GM12878 (cell line): ENCODE results near the gene CTNNA2. TPM values are rescaled to one million over a fixed set of nuclear protein-coding genes. Genes with fewer than 3 reads are reported as not detected.

Experiments
- ATAC-seq: fragments of 200-7000 bp; cut with Tn5 transposase; 3 replicates; pipeline ENCODE4 v1.9.1; 2020; ENCODE audit warnings: mild to moderate bottlenecking, moderate library complexity
- BruUV-seq: library from RNA; stranded (reverse); fragments of 400-500 nt; replicated peaks from 2 replicates; lab custom pipeline; 2021; lab: Mats Ljungman, UMichigan
- CTCF ChIA-PET: fragments of 300-600 bp; sonication (Branson Sonifier 250); formaldehyde crosslinking; extraction: SDS; loops from one replicate; lab custom pipeline; 2021; ENCODE audit warnings: inconsistent platforms; lab: Yijun Ruan, JAX
- POLR2A ChIA-PET: fragments of 350-600 bp; formaldehyde crosslinking; extraction: SDS; loops from one replicate; lab custom pipeline; 2021; ENCODE audit warnings: inconsistent platforms; lab: Charles Lee
- RAD21 ChIA-PET: fragments of 300-600 bp; sonication (Branson Sonifier 250); formaldehyde crosslinking; loops from one replicate; lab custom pipeline; 2023; ENCODE audit warnings: antibody characterized with exemption; ENCODE audit not compliant: unreplicated experiment; lab: Charles Lee
- SMC1A ChIA-PET: fragments of 300-600 bp; sonication (Branson Sonifier 250); formaldehyde crosslinking; loops from one replicate; lab custom pipeline; 2023; ENCODE audit not compliant: unreplicated experiment, uncharacterized antibody; lab: Charles Lee
- DNase-seq: peaks from one replicate; pipeline ENCODE4 v3.0.0-alpha.2; 2011; ENCODE audit warnings: low read depth, low spot score
- FAIRE-seq: peaks from 3 replicates; lab custom pipeline; 2011; peaks lifted over from hg19 to GRCh38; lab: Jason Lieb, UNC
- H2AFZ ChIP-seq: 2 replicates; pipeline ENCODE4 v1.6.0; 2011; ENCODE audit warnings: low read depth, low read length, control low read depth; ENCODE audit not compliant: control insufficient read depth
- H3K27ac ChIP-seq: 2 replicates; pipeline ENCODE4 v1.5.1; 2011; ENCODE audit warnings: control low read depth; ENCODE audit not compliant: control insufficient read depth, insufficient read depth
- H3K27me3 ChIP-seq, 2 experiments: replicated peaks in 1 of 2; 2 replicates each; pipeline versions ENCODE4 v1.6.0 to v1.6.1; 2011; ENCODE audit warnings: low read length in 1 of 2; ENCODE audit not compliant: control insufficient read depth in 2 of 2, insufficient read depth in 2 of 2
- H3K36me3 ChIP-seq, 2 experiments: 2 replicates each; pipeline ENCODE4 v1.5.1; 2011; ENCODE audit warnings: low read length in 1 of 2; ENCODE audit not compliant: control insufficient read depth in 2 of 2, insufficient read depth in 2 of 2
- H3K4me1 ChIP-seq: 2 replicates; pipeline ENCODE4 v1.6.1; 2011; ENCODE audit warnings: mild to moderate bottlenecking, low read length, moderate library complexity, mixed read lengths; ENCODE audit not compliant: control insufficient read depth, insufficient read depth
- H3K4me2 ChIP-seq: 2 replicates; pipeline ENCODE4 v1.6.0; 2011; ENCODE audit warnings: control low read depth; ENCODE audit not compliant: control insufficient read depth, insufficient read depth
- H3K4me3 ChIP-seq: fragments of 200-600 bp; sonication (generic); 2 replicates; pipeline ENCODE4 v1.5.1; 2016
- H3K79me2 ChIP-seq: 2 replicates; pipeline ENCODE4 v1.6.0; 2011; ENCODE audit warnings: low read length; ENCODE audit not compliant: control insufficient read depth, insufficient read depth
- H3K9ac ChIP-seq: 2 replicates; pipeline ENCODE4 v1.8.0; 2011; ENCODE audit warnings: low read length, control low read depth, mixed read lengths; ENCODE audit not compliant: control insufficient read depth, insufficient read depth
- H3K9me3 ChIP-seq: replicated peaks from 3 replicates; pipeline ENCODE4 v1.5.1; 2011; ENCODE audit warnings: mild to moderate bottlenecking, low read length; ENCODE audit not compliant: control insufficient read depth, insufficient read depth
- H4K20me1 ChIP-seq: 2 replicates; pipeline ENCODE4 v1.6.0; 2011; ENCODE audit not compliant: control insufficient read depth, insufficient read depth
- BCLAF1 ChIP-seq: fragments of 450-650 bp; IDR thresholded peaks from 2 replicates; pipeline ENCODE4 v1.6.1; 2017; ENCODE audit warnings: antibody characterized with exemption, mild to moderate bottlenecking, moderate library complexity
- BHLHE40 ChIP-seq, 2 experiments: fragments of 450-650 bp in 1 of 2; IDR thresholded peaks; 2 replicates each; pipeline ENCODE4 v1.6.1; 2011 to 2017; ENCODE audit warnings: low read depth in 2 of 2, borderline replicate concordance in 1 of 2, improper control_type of control experiment in 1 of 2, low read length in 1 of 2, mild to moderate bottlenecking in 1 of 2
- GABPA ChIP-seq: IDR thresholded peaks from 2 replicates; pipeline ENCODE4 v1.6.1; 2014; ENCODE audit warnings: antibody characterized with exemption, low read depth, mild to moderate bottlenecking, inconsistent platforms
- NKRF ChIP-seq: fragments of 450-650 bp; conservative IDR thresholded peaks from 2 replicates; pipeline ENCODE4 v1.6.1; 2017; ENCODE audit warnings: mild to moderate bottlenecking, moderate library complexity
- POLR2A ChIP-seq: IDR thresholded peaks from 2 replicates; pipeline ENCODE4 v1.6.1; 2011; ENCODE audit warnings: low read depth, mild to moderate bottlenecking, low read length
- SMARCA5 ChIP-seq: fragments of 450-650 bp; IDR thresholded peaks from 2 replicates; pipeline ENCODE4 v1.6.1; 2017; ENCODE audit warnings: mild to moderate bottlenecking
- TCF3 ChIP-seq: IDR thresholded peaks from 2 replicates; pipeline ENCODE4 v1.6.1; 2012; ENCODE audit warnings: low read depth, mild to moderate bottlenecking, low read length, borderline replicate concordance; ENCODE audit not compliant: insufficient read depth
- ZBTB40 ChIP-seq: fragments of 450-650 bp; IDR thresholded peaks from 2 replicates; pipeline ENCODE4 v1.6.1; 2016; ENCODE audit warnings: mild to moderate bottlenecking, moderate library complexity, borderline replicate concordance
- WGBS: methylation state at CpG from one replicate; pipeline ENCODE4 v1.1.6; 2016; ENCODE audit warnings: low lambda C conversion rate; ENCODE audit not compliant: insufficient replicate concordance, insufficient coverage; ENCODE audit errors: missing lambda C conversion rate; 5-methylcytosine and 5-hydroxymethylcytosine counted together
- in situ Hi-C: fragments of 300-500 bp; cut with MboI; formaldehyde crosslinking; loops from 9 replicates; pipeline ENCODE4 v1.14.3; 2018; ENCODE audit warnings: mixed read lengths
- intact Hi-C: fragments of 100-400 bp; cut with micrococcal nuclease; formaldehyde crosslinking; loops from one replicate; pipeline ENCODE4 v1.14.2; 2022; ENCODE audit not compliant: unreplicated experiment
- polyA plus RNA-seq, 11 experiments: library from polyadenylated mRNA; depleted of rRNA in 4 of 11; unstranded in 6 of 11; stranded (reverse) in 5 of 11; fragments of >200 nt; fragmentation: Nextera tagmentation in 4 of 11; fragmentation: Illumina TruSeq in 1 of 11; extraction: Ambion mirVana in 4 of 11; extraction: Trizol in 1 of 11; gene quantifications; 1 replicate in 1 of 11; 2 replicates in 10 of 11; pipeline versions ENCODE4 v1.2.1 to v1.2.3, GENCODE V29; 2011 to 2016; ENCODE audit warnings: inconsistent platforms in 2 of 11, missing spikeins in 2 of 11, low read depth in 1 of 11
- total RNA-seq, 4 experiments: library from RNA; depleted of rRNA in 3 of 4; stranded (reverse); fragments of >200 nt in 3 of 4; fragmentation: Illumina TruSeq in 1 of 4; extraction: Trizol in 1 of 4; gene quantifications; 2 replicates each; pipeline versions ENCODE4 v1.2.1 to v1.2.3, GENCODE V29; 2013 to 2021
- TF ChIP-seq, protein P1 (sequence below): IDR thresholded peaks from 2 replicates; pipeline ENCODE4 v1.6.1; 2012; ENCODE audit warnings: improper control_type of control experiment, low read depth, low read length; ENCODE audit not compliant: insufficient replicate concordance

CTNNA2 gene
- total and polyA plus RNA-seq, 10 of the 15 experiments (the other 5 are each of a cell fraction or from before 2014, with no cell fraction given) = 2.4 to 36.2 (median 6.6) TPM

- 46% methylated on average over 6 of the region's 6 CpGs for WGBS
- POLR2A ChIA-PET = no interaction called here
- Histone ChIP-seq H4K20me1 (no peaks in the 10 kb centered on the region), H3K36me3 (no peaks in the 10 kb centered on the region), H3K9ac (no peak overlapping the region), H2AFZ (no peak overlapping the region), H3K9me3 (no peaks in the 10 kb centered on the region), H3K4me3 (no peak overlapping the region), H3K4me2 (no peak overlapping the region), H3K4me1 (no peaks in the 10 kb centered on the region), H3K27ac (no peak overlapping the region), H3K79me2 (no peaks in the 10 kb centered on the region), H3K27me3 (no peaks in the 10 kb centered on the region)
- no TSS peak for BruUV-seq
- CTCF ChIA-PET = no interaction called here
- RAD21 ChIA-PET = no interaction called here
- DNase-seq (no peak), ATAC-seq (no peak), FAIRE-seq (no peak)
- intact Hi-C loops (no loop called here), in situ Hi-C loops (no loop called here)
- SMC1A ChIA-PET = interaction anchor here (0.7 kb wide), 1 partner anchor 16 kb away, joined by 3 read pairs; no protein-coding TSS in a partner anchor
- TF ChIP-seq BHLHE40 (IDR thresholded peaks at IDR 0.05; ENCODE audit: borderline replicate concordance in 1 of 2, low read depth in 2 of 2, low read length in 1 of 2) = no peak
- TF ChIP-seq POLR2A = no peak
- no peak for TF ChIP-seq TCF3
- no peak for TF ChIP-seq SMARCA5
- TF ChIP-seq, protein P1, sequence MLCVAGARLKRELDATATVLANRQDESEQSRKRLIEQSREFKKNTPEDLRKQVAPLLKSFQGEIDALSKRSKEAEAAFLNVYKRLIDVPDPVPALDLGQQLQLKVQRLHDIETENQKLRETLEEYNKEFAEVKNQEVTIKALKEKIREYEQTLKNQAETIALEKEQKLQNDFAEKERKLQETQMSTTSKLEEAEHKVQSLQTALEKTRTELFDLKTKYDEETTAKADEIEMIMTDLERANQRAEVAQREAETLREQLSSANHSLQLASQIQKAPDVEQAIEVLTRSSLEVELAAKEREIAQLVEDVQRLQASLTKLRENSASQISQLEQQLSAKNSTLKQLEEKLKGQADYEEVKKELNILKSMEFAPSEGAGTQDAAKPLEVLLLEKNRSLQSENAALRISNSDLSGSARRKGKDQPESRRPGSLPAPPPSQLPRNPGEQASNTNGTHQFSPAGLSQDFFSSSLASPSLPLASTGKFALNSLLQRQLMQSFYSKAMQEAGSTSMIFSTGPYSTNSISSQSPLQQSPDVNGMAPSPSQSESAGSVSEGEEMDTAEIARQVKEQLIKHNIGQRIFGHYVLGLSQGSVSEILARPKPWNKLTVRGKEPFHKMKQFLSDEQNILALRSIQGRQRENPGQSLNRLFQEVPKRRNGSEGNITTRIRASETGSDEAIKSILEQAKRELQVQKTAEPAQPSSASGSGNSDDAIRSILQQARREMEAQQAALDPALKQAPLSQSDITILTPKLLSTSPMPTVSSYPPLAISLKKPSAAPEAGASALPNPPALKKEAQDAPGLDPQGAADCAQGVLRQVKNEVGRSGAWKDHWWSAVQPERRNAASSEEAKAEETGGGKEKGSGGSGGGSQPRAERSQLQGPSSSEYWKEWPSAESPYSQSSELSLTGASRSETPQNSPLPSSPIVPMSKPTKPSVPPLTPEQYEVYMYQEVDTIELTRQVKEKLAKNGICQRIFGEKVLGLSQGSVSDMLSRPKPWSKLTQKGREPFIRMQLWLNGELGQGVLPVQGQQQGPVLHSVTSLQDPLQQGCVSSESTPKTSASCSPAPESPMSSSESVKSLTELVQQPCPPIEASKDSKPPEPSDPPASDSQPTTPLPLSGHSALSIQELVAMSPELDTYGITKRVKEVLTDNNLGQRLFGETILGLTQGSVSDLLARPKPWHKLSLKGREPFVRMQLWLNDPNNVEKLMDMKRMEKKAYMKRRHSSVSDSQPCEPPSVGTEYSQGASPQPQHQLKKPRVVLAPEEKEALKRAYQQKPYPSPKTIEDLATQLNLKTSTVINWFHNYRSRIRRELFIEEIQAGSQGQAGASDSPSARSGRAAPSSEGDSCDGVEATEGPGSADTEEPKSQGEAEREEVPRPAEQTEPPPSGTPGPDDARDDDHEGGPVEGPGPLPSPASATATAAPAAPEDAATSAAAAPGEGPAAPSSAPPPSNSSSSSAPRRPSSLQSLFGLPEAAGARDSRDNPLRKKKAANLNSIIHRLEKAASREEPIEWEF = no peak
- TF ChIP-seq NKRF = no peak
- TF ChIP-seq GABPA = no peak
- TF ChIP-seq BCLAF1 = no peak
- no peak for TF ChIP-seq ZBTB40
Measured at GRCh38 chr2:79758749-79759282, 246.0 kb downstream of the CTNNA2 start.
